ENCODE measurements around the gene PTGER1. TPM values are rescaled to one million over a fixed set of nuclear protein-coding genes. Genes with fewer than 3 reads are reported as not detected.

PTGER1 gene
- total RNA-seq, 2 experiments from 2014 or later = 0.23 TPM; not detected in 1

- H3K9me2 ChIP-seq (ENCODE audit: insufficient read depth, low read length) = no peaks in the 10 kb centered on the region
- ChIA-PET POLR2A (no interaction called here), CTCF (ENCODE audit: unreplicated experiment) (no interaction called here)
- H3K36me3 ChIP-seq (ENCODE audit: insufficient read depth, low read length) = peaks cover 50% of the 10 kb centered on the region
- H3K4me2 ChIP-seq (ENCODE audit: low read length) = peak overlapping the region; percentile 99
- peaks cover 40% of the 10 kb centered on the region for H3K4me1 ChIP-seq (ENCODE audit: insufficient read depth, low read length, poor library complexity, severe bottlenecking)
- no peak overlapping the region for H2AFZ ChIP-seq (ENCODE audit: low read length)
- peak overlapping the region; percentile 22 for H3K4me3 ChIP-seq (ENCODE audit: low read depth, low read length, poor library complexity, severe bottlenecking)
- intact Hi-C loops (cut with micrococcal nuclease; ENCODE audit: unreplicated experiment) = no loop called here
- H4K20me1 ChIP-seq (ENCODE audit: insufficient read depth, low read length) = peaks cover 17% of the 10 kb centered on the region
- DNase-seq (ENCODE audit: low spot score) = no peak
- no peaks in the 10 kb centered on the region for H3K9me3 ChIP-seq (ENCODE audit: low read length)
- BruUV-seq (replicated peaks) = no TSS peak
- H3K79me2 ChIP-seq (ENCODE audit: insufficient read depth, low read depth, low read length) = peaks cover 35% of the 10 kb centered on the region
- H3K27ac ChIP-seq (ENCODE audit: low read depth, low read length, poor library complexity, severe bottlenecking) = no peak overlapping the region
- TF ChIP-seq EZH2phosphoT487 (IDR thresholded peaks at IDR 0.05; ENCODE audit: borderline replicate concordance, low read depth, low read length) = no peak
- TF ChIP-seq, protein P1, sequence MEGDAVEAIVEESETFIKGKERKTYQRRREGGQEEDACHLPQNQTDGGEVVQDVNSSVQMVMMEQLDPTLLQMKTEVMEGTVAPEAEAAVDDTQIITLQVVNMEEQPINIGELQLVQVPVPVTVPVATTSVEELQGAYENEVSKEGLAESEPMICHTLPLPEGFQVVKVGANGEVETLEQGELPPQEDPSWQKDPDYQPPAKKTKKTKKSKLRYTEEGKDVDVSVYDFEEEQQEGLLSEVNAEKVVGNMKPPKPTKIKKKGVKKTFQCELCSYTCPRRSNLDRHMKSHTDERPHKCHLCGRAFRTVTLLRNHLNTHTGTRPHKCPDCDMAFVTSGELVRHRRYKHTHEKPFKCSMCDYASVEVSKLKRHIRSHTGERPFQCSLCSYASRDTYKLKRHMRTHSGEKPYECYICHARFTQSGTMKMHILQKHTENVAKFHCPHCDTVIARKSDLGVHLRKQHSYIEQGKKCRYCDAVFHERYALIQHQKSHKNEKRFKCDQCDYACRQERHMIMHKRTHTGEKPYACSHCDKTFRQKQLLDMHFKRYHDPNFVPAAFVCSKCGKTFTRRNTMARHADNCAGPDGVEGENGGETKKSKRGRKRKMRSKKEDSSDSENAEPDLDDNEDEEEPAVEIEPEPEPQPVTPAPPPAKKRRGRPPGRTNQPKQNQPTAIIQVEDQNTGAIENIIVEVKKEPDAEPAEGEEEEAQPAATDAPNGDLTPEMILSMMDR (conservative IDR thresholded peaks at IDR 0.05; ENCODE audit: low read length) = no peak
Measured at GRCh38 chr19:14514215-14514863, 39.2 kb upstream of the PTGER1 start.

GRCh38 chr19:14512406-14512961 is 37.3 kb upstream of the PTGER1 start:
- H2AFZ ChIP-seq (ENCODE audit: low read length) = no peak overlapping the region
- BruUV-seq (replicated peaks) = no TSS peak
- peaks cover 17% of the 10 kb centered on the region for H4K20me1 ChIP-seq (ENCODE audit: insufficient read depth, low read length)
- peaks cover 50% of the 10 kb centered on the region for H3K36me3 ChIP-seq (ENCODE audit: insufficient read depth, low read length)
- H3K27ac ChIP-seq (ENCODE audit: low read depth, low read length, poor library complexity, severe bottlenecking) = no peak overlapping the region
- DNase-seq (ENCODE audit: low spot score) = no peak
- no peaks in the 10 kb centered on the region for H3K9me2 ChIP-seq (ENCODE audit: insufficient read depth, low read length)
- H3K4me3 ChIP-seq (ENCODE audit: low read depth, low read length, poor library complexity, severe bottlenecking) = no peak overlapping the region
- no peaks in the 10 kb centered on the region for H3K9me3 ChIP-seq (ENCODE audit: low read length)
- H3K4me1 ChIP-seq (ENCODE audit: insufficient read depth, low read length, poor library complexity, severe bottlenecking) = peaks cover 32% of the 10 kb centered on the region
- no peak overlapping the region for H3K4me2 ChIP-seq (ENCODE audit: low read length)
- POLR2A ChIA-PET = interaction anchor here (0.7 kb wide), 1 partner anchor 28 kb away, joined by 3 read pairs; no protein-coding TSS in a partner anchor
- CTCF ChIA-PET (ENCODE audit: unreplicated experiment) = no interaction called here
- TF ChIP-seq, protein P1 (conservative IDR thresholded peaks at IDR 0.05; ENCODE audit: low read length) = no peak
- no peak for TF ChIP-seq EZH2phosphoT487 (IDR thresholded peaks at IDR 0.05; ENCODE audit: borderline replicate concordance, low read depth, low read length)
- intact Hi-C loops (cut with micrococcal nuclease; ENCODE audit: unreplicated experiment) = no loop called here
- peaks cover 29% of the 10 kb centered on the region for H3K79me2 ChIP-seq (ENCODE audit: insufficient read depth, low read depth, low read length)

DNA sequence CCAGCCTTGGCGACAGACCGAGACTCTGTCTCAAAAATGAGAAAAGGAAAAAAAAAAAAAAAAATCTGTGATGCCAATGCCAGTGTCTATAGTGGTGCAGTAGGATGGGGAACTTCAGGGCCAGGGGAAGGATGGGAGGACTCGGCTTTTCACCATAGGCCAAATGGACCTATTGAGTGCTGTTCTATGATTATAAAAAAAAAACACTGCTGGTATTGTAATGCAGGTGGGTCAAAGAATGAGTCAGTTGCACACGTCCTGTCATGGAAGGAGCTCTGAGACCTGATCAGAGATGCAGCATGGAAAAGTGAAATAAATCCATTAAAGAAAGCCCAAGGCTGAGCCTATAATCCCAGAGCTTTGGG is 36.1 kb upstream of the PTGER1 start:
- no peak for DNase-seq (ENCODE audit: low spot score)
- TF ChIP-seq EZH2phosphoT487 (IDR thresholded peaks at IDR 0.05; ENCODE audit: borderline replicate concordance, low read depth, low read length) = no peak
- TF ChIP-seq, protein P1 (conservative IDR thresholded peaks at IDR 0.05; ENCODE audit: low read length) = no peak
- no peaks in the 10 kb centered on the region for H3K9me3 ChIP-seq (ENCODE audit: low read length)
- no peaks in the 10 kb centered on the region for H3K9me2 ChIP-seq (ENCODE audit: insufficient read depth, low read length)
- no peak overlapping the region for H3K4me2 ChIP-seq (ENCODE audit: low read length)
- peaks cover 4% of the 10 kb centered on the region for H4K20me1 ChIP-seq (ENCODE audit: insufficient read depth, low read length)
- ChIA-PET CTCF (ENCODE audit: unreplicated experiment) (no interaction called here), POLR2A (no interaction called here)
- no peak overlapping the region for H2AFZ ChIP-seq (ENCODE audit: low read length)
- no peak overlapping the region for H3K27ac ChIP-seq (ENCODE audit: low read depth, low read length, poor library complexity, severe bottlenecking)
- H3K4me3 ChIP-seq (ENCODE audit: low read depth, low read length, poor library complexity, severe bottlenecking) = no peak overlapping the region
- peaks cover 16% of the 10 kb centered on the region for H3K79me2 ChIP-seq (ENCODE audit: insufficient read depth, low read depth, low read length)
- BruUV-seq (replicated peaks) = no TSS peak
- peaks cover 36% of the 10 kb centered on the region for H3K4me1 ChIP-seq (ENCODE audit: insufficient read depth, low read length, poor library complexity, severe bottlenecking)
- peaks cover 38% of the 10 kb centered on the region for H3K36me3 ChIP-seq (ENCODE audit: insufficient read depth, low read length)
- intact Hi-C loops (cut with micrococcal nuclease; ENCODE audit: unreplicated experiment) = no loop called here
